H54 (cell line): ENCODE measurements around the gene ITPRID2.
A peak's percentile ranks its signal among the peaks of the same experiment; 100 is the strongest.

Experiments
- DNase-seq: peaks from one replicate; pipeline ENCODE4 v3.0.0; 2011; ENCODE audit warnings: low spot score, mixed read lengths; ENCODE audit not compliant: insufficient read length
- FAIRE-seq: peaks from 3 replicates; lab custom pipeline; 2011; peaks lifted over from hg19 to GRCh38; lab: Jason Lieb, UNC
- POLR2A ChIP-seq: IDR thresholded peaks from 2 replicates; pipeline ENCODE4 v1.6.1; 2011; ENCODE audit warnings: low read depth, mild to moderate bottlenecking, low read length

ITPRID2 gene

GRCh38 chr2:181859803-181860202 lies 31.7 kb upstream of the ITPRID2 start:
- FAIRE-seq: no peak

GRCh38 chr2:181861379-181861778 lies 30.2 kb upstream of the ITPRID2 start:
- TF ChIP-seq POLR2A: no peak
- DNase-seq: no peak
- FAIRE-seq: no peak

More at GRCh38 chr2:181859803-181860202, 31.7 kb upstream of the ITPRID2 start:
- no peak for TF ChIP-seq POLR2A
- no peak for DNase-seq

GRCh38 chr2:181862583-181863281 lies 28.8 kb upstream of the ITPRID2 start:
- no peak for DNase-seq
- no peak for TF ChIP-seq POLR2A
- no peak for FAIRE-seq

GRCh38 chr2:181872178-181872577 lies 19.4 kb upstream of the ITPRID2 start:
- TF ChIP-seq POLR2A: no peak
- DNase-seq: no peak
- no peak for FAIRE-seq

- peak; percentile 99 for FAIRE-seq
- DNase-seq: no peak
- TF ChIP-seq POLR2A: no peak
Measured at GRCh38 chr2:181876614-181877063, 14.9 kb upstream of the ITPRID2 start.

- FAIRE-seq: peak; percentile 77
- DNase-seq: no peak
Measured at GRCh38 chr2:181877181-181877664, 14.3 kb upstream of the ITPRID2 start.

GRCh38 chr2:181878448-181878847 lies 13.1 kb upstream of the ITPRID2 start:
- FAIRE-seq: no peak
- no peak for DNase-seq
- no peak for TF ChIP-seq POLR2A

More at GRCh38 chr2:181877181-181877664, 14.3 kb upstream of the ITPRID2 start:
- TF ChIP-seq POLR2A: no peak

- TF ChIP-seq POLR2A: no peak
- FAIRE-seq (no peak), DNase-seq (no peak)
Measured at GRCh38 chr2:181879295-181879694, 12.2 kb upstream of the ITPRID2 start.

GRCh38 chr2:181882246-181883020 lies 9.1 kb upstream of the ITPRID2 start:
- DNase-seq: no peak
- peak; percentile 36 for FAIRE-seq
- TF ChIP-seq POLR2A: no peak

- FAIRE-seq (no peak), DNase-seq (no peak)
- TF ChIP-seq POLR2A: no peak
Measured at GRCh38 chr2:181884601-181885000, 6.9 kb upstream of the ITPRID2 start.

- DNase-seq (no peak), FAIRE-seq (peak; percentile 20)
- TF ChIP-seq POLR2A: no peak
Measured at GRCh38 chr2:181885096-181885495, 6.4 kb upstream of the ITPRID2 start.

GRCh38 chr2:181886192-181886591 lies 5.3 kb upstream of the ITPRID2 start:
- DNase-seq (no peak), FAIRE-seq (peak; percentile 30)
- TF ChIP-seq POLR2A: no peak

- no peak for DNase-seq
- peak; percentile 60 for FAIRE-seq
- TF ChIP-seq POLR2A: no peak
Measured at GRCh38 chr2:181887045-181887444, 4.5 kb upstream of the ITPRID2 start.

- no peak for TF ChIP-seq POLR2A
- FAIRE-seq: no peak
Measured at GRCh38 chr2:181889776-181890175, 1.8 kb upstream of the ITPRID2 start.

More at GRCh38 chr2:181889776-181890175, 1.8 kb upstream of the ITPRID2 start:
- no peak for DNase-seq
